AG04449 (cell line): ENCODE data around the gene LRRFIP1.

ENCODE experiments used
- CTCF ChIA-PET: fragments of 350-600 bp; formaldehyde crosslinking; extraction: SDS; loops from one replicate; lab custom pipeline; 2021; ENCODE audit warnings: antibody characterized with exemption; lab: Yijun Ruan, JAX
- POLR2A ChIA-PET: fragments of 400-600, 350-600 bp; formaldehyde crosslinking; extraction: SDS; loops from one replicate; lab custom pipeline; 2020; ENCODE audit warnings: antibody characterized with exemption, inconsistent platforms; lab: Yijun Ruan, JAX
- DNase-seq: peaks from one replicate; pipeline ENCODE4 v3.0.0-alpha.2; 2010; ENCODE audit warnings: low read depth, low spot score
- H3K4me3 ChIP-seq: 2 replicates; pipeline ENCODE4 v1.5.1; 2011; ENCODE audit warnings: low read depth, mild to moderate bottlenecking, control low read depth, low read length
- CTCF ChIP-seq: IDR thresholded peaks from one replicate; pipeline ENCODE4 v1.5.1; 2011; ENCODE audit warnings: mild to moderate bottlenecking, moderate library complexity, low read length, control low read depth, inconsistent platforms; ENCODE audit not compliant: insufficient read depth; ENCODE audit errors: missing control alignments

LRRFIP1 gene, protein sequence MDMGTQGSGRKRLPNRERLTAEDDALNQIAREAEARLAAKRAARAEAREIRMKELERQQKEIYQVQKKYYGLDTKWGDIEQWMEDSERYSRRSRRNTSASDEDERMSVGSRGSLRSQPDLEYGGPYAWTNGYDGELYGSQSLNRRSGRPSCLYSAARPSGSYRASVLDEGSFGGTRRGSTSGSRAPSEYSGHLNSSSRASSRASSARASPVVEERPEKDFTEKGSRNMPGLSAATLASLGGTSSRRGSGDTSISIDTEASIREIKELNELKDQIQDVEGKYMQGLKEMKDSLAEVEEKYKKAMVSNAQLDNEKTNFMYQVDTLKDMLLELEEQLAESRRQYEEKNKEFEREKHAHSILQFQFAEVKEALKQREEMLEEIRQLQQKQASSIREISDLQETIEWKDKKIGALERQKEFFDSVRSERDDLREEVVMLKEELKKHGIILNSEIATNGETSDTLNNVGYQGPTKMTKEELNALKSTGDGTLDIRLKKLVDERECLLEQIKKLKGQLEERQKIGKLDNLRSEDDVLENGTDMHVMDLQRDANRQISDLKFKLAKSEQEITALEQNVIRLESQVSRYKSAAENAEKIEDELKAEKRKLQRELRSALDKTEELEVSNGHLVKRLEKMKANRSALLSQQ

GRCh38 chr2:237627441-237628246, at the start of gene LRRFIP1:
Gene LRRFIP1 (plus strand): TSS chr2:237627587. CDS start chr2:237627645, 58 bp downstream.
- DNase-seq, result no peak
- CTCF ChIA-PET, result interaction anchor here (2.2 kb wide), 1 partner anchor 118 kb away, joined by 7 read pairs; no protein-coding TSS in a partner anchor
- TF ChIP-seq CTCF, result no peak
- H3K4me3 ChIP-seq, result peak within 1 kb of the TSS; percentile 68
- POLR2A ChIA-PET, result no interaction called here

DNA sequence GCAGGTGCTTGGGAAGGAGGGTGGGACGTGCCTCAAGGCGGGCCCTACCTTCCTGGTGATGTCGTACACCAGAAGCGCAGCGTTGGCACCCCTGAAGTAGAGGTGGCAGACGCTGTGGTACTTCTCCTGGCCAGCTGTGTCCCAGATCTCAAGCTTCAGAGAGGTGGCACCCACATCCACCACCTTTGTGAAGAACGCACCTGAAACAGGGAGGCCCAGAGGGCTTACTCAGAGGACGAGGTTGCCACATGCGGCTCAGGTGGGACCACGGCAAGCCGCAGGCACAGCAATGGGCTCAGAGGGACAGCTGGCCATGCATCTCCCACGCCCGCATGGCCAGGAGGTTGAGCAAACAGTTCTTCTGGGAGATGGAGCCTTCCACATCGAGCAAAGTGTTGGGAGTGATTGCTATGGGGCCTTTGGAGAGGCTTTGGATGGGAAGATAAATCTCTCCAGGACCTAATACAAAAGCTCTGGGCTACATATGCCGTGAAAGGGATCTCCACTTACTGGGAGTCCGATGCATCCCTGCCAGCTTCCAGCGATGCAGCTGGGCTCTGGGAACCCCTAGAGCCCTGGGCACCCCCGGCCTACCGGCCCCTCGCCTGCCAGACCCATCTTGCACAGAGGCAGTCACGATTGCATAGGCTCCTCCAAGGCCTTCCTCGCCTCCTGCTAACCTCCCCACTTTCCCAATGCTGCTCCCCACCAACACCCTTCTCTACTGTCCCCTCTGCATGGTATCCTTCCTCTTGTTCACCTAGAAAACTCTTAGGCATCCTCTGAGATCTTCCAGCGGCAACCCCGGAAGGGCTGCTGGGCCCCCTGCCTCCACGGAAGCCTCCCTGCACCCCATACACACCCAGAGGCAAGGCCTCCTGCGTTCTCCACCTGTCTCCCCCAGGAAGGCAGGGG, 49.2 kb upstream of the LRRFIP1 start:
- TF ChIP-seq CTCF, result no peak
- no peak for DNase-seq
- no peak overlapping the region for H3K4me3 ChIP-seq
- POLR2A ChIA-PET, result no interaction called here
- CTCF ChIA-PET, result interaction anchor here (1.7 to 13.6 kb wide), 3 partner anchors 67 to 168 kb away, joined by 4 to 291 read pairs (median 197); no protein-coding TSS in a partner anchor

DNA sequence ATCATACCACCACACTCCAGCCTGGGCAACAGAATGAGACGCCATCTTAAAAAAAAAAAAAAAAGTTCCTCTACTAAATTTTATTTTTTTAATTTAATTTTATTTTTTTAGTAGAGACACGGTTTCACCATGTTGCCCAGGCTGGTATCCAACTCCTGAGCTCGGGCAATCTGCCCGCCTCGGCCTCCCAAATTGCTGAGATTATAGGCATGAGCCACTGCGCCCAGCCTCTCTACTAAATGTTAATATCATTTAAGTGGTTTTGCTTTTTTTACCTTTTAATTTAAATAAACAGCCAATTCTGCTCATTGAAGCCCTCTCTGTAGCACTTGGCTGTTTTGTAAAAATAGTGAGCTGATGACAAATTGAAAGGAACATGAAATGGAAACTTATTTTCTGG, 46.1 kb upstream of the LRRFIP1 start:
- CTCF ChIA-PET, result interaction anchor here (0.6 to 13.6 kb wide), 22 partner anchors 9 to 682 kb away, joined by 3 to 197 read pairs (median 5); partner anchors contain the start of gene RAB17
- no peak for DNase-seq
- POLR2A ChIA-PET, result no interaction called here
- TF ChIP-seq CTCF, result no peak
- no peak overlapping the region for H3K4me3 ChIP-seq

GRCh38 chr2:237581751-237582746, 45.3 kb upstream of the LRRFIP1 start:
- ChIA-PET POLR2A (no interaction called here), CTCF (interaction anchor here (0.8 to 13.6 kb wide), 23 partner anchors 10 to 682 kb away, joined by 3 to 197 read pairs (median 5); partner anchors contain the start of gene RAB17)
- TF ChIP-seq CTCF, result peak; percentile 51
- DNase-seq, result peak; percentile 7
- no peak overlapping the region for H3K4me3 ChIP-seq
